Smooth muscle cell (in vitro differentiated cells): Measurements from ENCODE around the gene ITGA7. TPM values are rescaled to one million over a fixed set of nuclear protein-coding genes. Genes with fewer than 3 reads are reported as not detected.

Experiments
- DNase-seq: peaks from one replicate; lab custom pipeline; 2025; ENCODE audit not compliant: unreplicated experiment; lab: John Stamatoyannopoulos, UW
- H2AFZ ChIP-seq: fragments of 200-600 bp; sonication (generic); 2 replicates; pipeline ENCODE4 v1.6.0; 2016; ENCODE audit warnings: antibody characterized with exemption, low read depth, mild to moderate bottlenecking
- H3F3A ChIP-seq: fragments of 200-600 bp; sonication (generic); 2 replicates; pipeline ENCODE4 v1.6.0; 2017; ENCODE audit warnings: antibody characterized with exemption, low read depth
- H3K27ac ChIP-seq: fragments of 200-600 bp; sonication (generic); 2 replicates; pipeline ENCODE4 v1.5.1; 2016; ENCODE audit warnings: low read depth, mild to moderate bottlenecking
- H3K27me3 ChIP-seq: fragments of 200-600 bp; sonication (generic); 2 replicates; pipeline ENCODE4 v1.6.1; 2016; ENCODE audit warnings: low read depth, mild to moderate bottlenecking
- H3K36me3 ChIP-seq: fragments of 200-600 bp; sonication (generic); 2 replicates; pipeline ENCODE4 v1.5.1; 2016; ENCODE audit warnings: low read depth
- H3K4me1 ChIP-seq: fragments of 200-600 bp; sonication (generic); 2 replicates; pipeline ENCODE4 v1.5.1; 2016; ENCODE audit warnings: low read depth
- H3K4me2 ChIP-seq: fragments of 200-600 bp; sonication (generic); 2 replicates; pipeline ENCODE4 v1.6.0; 2016; ENCODE audit warnings: mild to moderate bottlenecking
- H3K4me3 ChIP-seq: fragments of 200-600 bp; sonication (generic); 2 replicates; pipeline ENCODE4 v1.5.1; 2016; ENCODE audit warnings: mild to moderate bottlenecking
- H3K79me2 ChIP-seq: fragments of 200-600 bp; sonication (generic); 2 replicates; pipeline ENCODE4 v1.6.0; 2016; ENCODE audit warnings: low read depth, mild to moderate bottlenecking
- H3K9ac ChIP-seq: fragments of 200-600 bp; sonication (generic); 2 replicates; pipeline ENCODE4 v1.6.0; 2016; ENCODE audit warnings: low read depth
- H3K9me3 ChIP-seq: fragments of 200-600 bp; sonication (generic); replicated peaks from 2 replicates; pipeline ENCODE4 v1.5.1; 2016; ENCODE audit warnings: low read depth
- H4K20me1 ChIP-seq: fragments of 200-600 bp; sonication (generic); 2 replicates; pipeline ENCODE4 v1.6.0; 2016; ENCODE audit warnings: low read depth
- WGBS: methylation state at CpG from one replicate; pipeline ENCODE4 v1.1.7; 2016; ENCODE audit warnings: low lambda C conversion rate; 5-methylcytosine and 5-hydroxymethylcytosine counted together
- polyA plus RNA-seq: library from polyadenylated mRNA; unstranded; fragments of >200 nt; fragmentation: Nextera tagmentation; extraction: Ambion mirVana; gene quantifications from 2 replicates; pipeline ENCODE4 v1.2.1, GENCODE V29; 2016
- total RNA-seq: library from RNA; depleted of rRNA; stranded (reverse); fragments of >200 nt; gene quantifications from 2 replicates; pipeline ENCODE4 v1.2.3, GENCODE V29; 2014
- TF ChIP-seq, protein P1 (sequence below): fragments of 200-600 bp; sonication (generic); IDR thresholded peaks from 2 replicates; pipeline ENCODE4 v1.5.1; 2017; ENCODE audit warnings: borderline replicate concordance, mild to moderate bottlenecking, antibody characterized with exemption; ENCODE audit not compliant: insufficient read depth, poor library complexity, severe bottlenecking

The ITGA7 gene
- total and polyA plus RNA-seq, 2 experiments from 2014 or later: 0.90 to 1.1 TPM

DNA sequence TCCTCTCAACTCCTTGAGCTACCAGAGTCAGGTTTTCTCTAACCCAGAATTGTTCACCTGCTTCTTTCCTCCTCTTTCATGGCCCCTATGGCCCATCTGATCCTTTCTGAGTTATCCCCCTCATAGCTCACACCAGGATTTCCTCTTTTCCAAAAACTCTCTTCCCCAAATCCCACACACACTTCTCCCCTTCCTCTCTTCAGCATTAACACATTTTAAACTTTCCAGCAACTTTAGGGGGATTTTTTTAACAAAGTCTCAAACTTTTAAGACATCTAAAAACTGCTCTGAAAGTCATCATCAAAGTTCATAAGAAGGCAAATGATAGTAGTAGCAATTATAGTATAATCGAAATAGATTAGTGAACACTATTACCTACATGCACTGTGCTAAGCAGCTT is 63.1 kb downstream of the ITGA7 start:
- H3K9ac ChIP-seq: no peak overlapping the region
- TF ChIP-seq, protein P1, sequence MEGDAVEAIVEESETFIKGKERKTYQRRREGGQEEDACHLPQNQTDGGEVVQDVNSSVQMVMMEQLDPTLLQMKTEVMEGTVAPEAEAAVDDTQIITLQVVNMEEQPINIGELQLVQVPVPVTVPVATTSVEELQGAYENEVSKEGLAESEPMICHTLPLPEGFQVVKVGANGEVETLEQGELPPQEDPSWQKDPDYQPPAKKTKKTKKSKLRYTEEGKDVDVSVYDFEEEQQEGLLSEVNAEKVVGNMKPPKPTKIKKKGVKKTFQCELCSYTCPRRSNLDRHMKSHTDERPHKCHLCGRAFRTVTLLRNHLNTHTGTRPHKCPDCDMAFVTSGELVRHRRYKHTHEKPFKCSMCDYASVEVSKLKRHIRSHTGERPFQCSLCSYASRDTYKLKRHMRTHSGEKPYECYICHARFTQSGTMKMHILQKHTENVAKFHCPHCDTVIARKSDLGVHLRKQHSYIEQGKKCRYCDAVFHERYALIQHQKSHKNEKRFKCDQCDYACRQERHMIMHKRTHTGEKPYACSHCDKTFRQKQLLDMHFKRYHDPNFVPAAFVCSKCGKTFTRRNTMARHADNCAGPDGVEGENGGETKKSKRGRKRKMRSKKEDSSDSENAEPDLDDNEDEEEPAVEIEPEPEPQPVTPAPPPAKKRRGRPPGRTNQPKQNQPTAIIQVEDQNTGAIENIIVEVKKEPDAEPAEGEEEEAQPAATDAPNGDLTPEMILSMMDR: no peak
- WGBS: 78% methylated on average over 1 of the region's 1 CpG

DNA sequence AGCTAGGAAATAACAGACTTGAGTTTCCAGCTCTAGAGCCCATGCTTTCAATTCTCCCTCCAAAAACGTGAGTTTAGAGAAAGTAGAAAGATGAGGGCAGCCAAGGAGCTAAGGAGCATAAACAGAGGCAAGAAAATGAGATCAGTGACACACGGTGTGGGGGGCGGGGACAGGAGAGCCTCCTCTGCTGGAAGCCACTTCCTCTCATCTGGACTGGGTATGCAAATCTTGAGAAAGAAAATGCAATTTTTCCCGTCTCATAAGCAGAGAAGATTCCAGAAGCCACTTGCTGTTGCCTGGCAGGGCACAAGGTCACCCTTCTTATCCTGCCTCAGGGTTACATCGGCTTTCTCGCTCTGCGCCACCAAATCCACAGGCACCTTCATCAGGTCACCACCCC is 65.0 kb downstream of the ITGA7 start:
- no peaks in the 10 kb centered on the region for H3K79me2 ChIP-seq
- H4K20me1 ChIP-seq: no peaks in the 10 kb centered on the region
- H3K4me2 ChIP-seq: no peak overlapping the region
- H3F3A ChIP-seq: no peaks in the 10 kb centered on the region
- no peaks in the 10 kb centered on the region for H3K36me3 ChIP-seq
- no peak overlapping the region for H3K27ac ChIP-seq
- H3K9ac ChIP-seq: no peak overlapping the region
- H3K9me3 ChIP-seq: no peaks in the 10 kb centered on the region
- DNase-seq: no peak
- H3K4me3 ChIP-seq: no peak overlapping the region
- TF ChIP-seq, protein P1: no peak
- WGBS: 79% methylated on average over 7 of the region's 7 CpGs
- H2AFZ ChIP-seq: no peak overlapping the region
- peaks cover 6% of the 10 kb centered on the region for H3K27me3 ChIP-seq
- H3K4me1 ChIP-seq: no peaks in the 10 kb centered on the region

More for the DNA sequence above, 63.1 kb downstream of the ITGA7 start:
- no peak overlapping the region for H2AFZ ChIP-seq
- no peak overlapping the region for H3K27ac ChIP-seq
- H3K27me3 ChIP-seq: no peaks in the 10 kb centered on the region
- H3K9me3 ChIP-seq: no peaks in the 10 kb centered on the region
- no peak overlapping the region for H3K4me2 ChIP-seq
- H3K4me3 ChIP-seq: no peak overlapping the region
- no peaks in the 10 kb centered on the region for H3K36me3 ChIP-seq
- H4K20me1 ChIP-seq: no peaks in the 10 kb centered on the region
- H3K79me2 ChIP-seq: no peaks in the 10 kb centered on the region
- no peaks in the 10 kb centered on the region for H3F3A ChIP-seq
- no peaks in the 10 kb centered on the region for H3K4me1 ChIP-seq
- DNase-seq: no peak

GRCh38 chr12:55642267-55642666 is 65.4 kb downstream of the ITGA7 start:
- 66% methylated on average over 2 of the region's 2 CpGs for WGBS
- Histone ChIP-seq H3K27me3 (peaks cover 6% of the 10 kb centered on the region), H2AFZ (no peak overlapping the region), H3K4me3 (no peak overlapping the region), H3K9ac (no peak overlapping the region), H3K36me3 (no peaks in the 10 kb centered on the region), H3K4me2 (no peak overlapping the region), H3K79me2 (no peaks in the 10 kb centered on the region), H3K9me3 (no peaks in the 10 kb centered on the region), H3K27ac (no peak overlapping the region), H4K20me1 (no peaks in the 10 kb centered on the region), H3F3A (no peaks in the 10 kb centered on the region), H3K4me1 (no peaks in the 10 kb centered on the region)
- TF ChIP-seq, protein P1: no peak
- no peak for DNase-seq

DNA sequence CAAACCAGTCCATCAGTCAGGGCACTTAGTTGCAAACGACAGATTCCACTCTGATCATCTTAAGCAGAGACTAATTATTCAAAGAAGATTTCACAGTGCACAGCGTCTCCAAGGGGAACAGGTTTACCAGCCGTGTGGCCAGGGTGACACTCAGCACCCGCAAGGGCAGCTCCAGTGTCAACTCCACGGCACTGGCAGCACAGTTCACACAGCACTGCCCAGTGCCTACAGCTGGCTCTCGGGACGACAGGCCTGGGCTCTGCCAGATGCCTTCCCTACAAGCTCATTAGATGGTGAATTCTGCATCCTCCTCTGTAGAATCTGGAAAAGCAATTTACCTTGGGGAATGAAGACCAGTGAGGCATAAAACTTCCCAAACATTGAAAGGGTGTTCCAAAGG is 66.1 kb downstream of the ITGA7 start:
- Histone ChIP-seq H3K36me3 (no peaks in the 10 kb centered on the region), H3K27ac (no peak overlapping the region), H3K9me3 (no peaks in the 10 kb centered on the region), H2AFZ (no peak overlapping the region), H4K20me1 (no peaks in the 10 kb centered on the region), H3K9ac (no peak overlapping the region), H3K79me2 (no peaks in the 10 kb centered on the region), H3K27me3 (peaks cover 6% of the 10 kb centered on the region), H3K4me1 (no peaks in the 10 kb centered on the region), H3K4me3 (no peak overlapping the region), H3K4me2 (no peak overlapping the region), H3F3A (no peaks in the 10 kb centered on the region)
- DNase-seq: no peak
- WGBS: 79% methylated on average over 7 of the region's 7 CpGs
- TF ChIP-seq, protein P1: no peak
